Right lobe of liver (tissue), 6 donors: ENCODE results near the gene ONECUT2. TPM values are rescaled to one million over a fixed set of nuclear protein-coding genes. Genes with fewer than 3 reads are reported as not detected.
A peak's percentile ranks its signal among the peaks of the same experiment; 100 is the strongest.
"Not testable (repeated sequence)": the region's sequence is repeated elsewhere in the genome, so short reads cannot be mapped to it uniquely, and the experiment has no call there.

ENCODE experiments used
- ATAC-seq, 4 donors: fragments of 200-7000 bp; cut with Tn5 transposase; one replicate each; pipeline ENCODE4 v1.9.1; 2020; ENCODE audit warnings: mild to moderate bottlenecking in 4 of 4, moderate library complexity in 4 of 4
- DNase-seq, 3 donors: peaks; one replicate each; pipeline ENCODE4 v3.0.0-alpha.2; 2020
- H3K27ac ChIP-seq, 3 donors: fragments of 200-600 bp; one replicate each; pipeline ENCODE4 v1.8.0; 2022
- H3K27me3 ChIP-seq, 2 donors: fragments of 200-600 bp; one replicate each; pipeline ENCODE4 v1.8.0; 2022
- H3K36me3 ChIP-seq, 4 donors: fragments of 200-600 bp; sonication (generic) in 1 of 4; one replicate each; pipeline versions ENCODE4 v1.5.1 to v1.8.0; 2017 to 2022; ENCODE audit warnings: control low read depth in 1 of 4
- H3K4me1 ChIP-seq, 4 donors: fragments of 200-600 bp; sonication (generic) in 1 of 4; one replicate each; pipeline versions ENCODE4 v1.5.1 to v1.8.0; 2017 to 2022; ENCODE audit warnings: control low read depth in 1 of 4
- H3K4me3 ChIP-seq, 3 donors: fragments of 200-600 bp; one replicate each; pipeline ENCODE4 v1.8.0; 2022
- H3K9me3 ChIP-seq, 4 donors: fragments of 200-600 bp; sonication (generic) in 1 of 4; one replicate each; pipeline versions ENCODE4 v1.5.1 to v1.8.0; 2017 to 2022; ENCODE audit warnings: control low read depth in 1 of 4
- POLR2A ChIP-seq: fragments of 450-650 bp; IDR thresholded peaks from one replicate; pipeline ENCODE4 v1.6.1; 2017; ENCODE audit warnings: antibody characterized with exemption, mild to moderate bottlenecking
- whole genome bisulfite sequencing: methylation state at CpG from one replicate; pipeline ENCODE4 v1.1.6; 2018; ENCODE audit warnings: low coverage, low lambda C conversion rate; ENCODE audit not compliant: insufficient coverage; ENCODE audit errors: missing lambda C conversion rate; 5-methylcytosine and 5-hydroxymethylcytosine counted together
- intact Hi-C, 2 donors: fragments of 100-400 bp; cut with DNase I; formaldehyde crosslinking; loops; one replicate each; pipeline versions ENCODE4 v1.11.2 to v1.14.1; 2022
- long read RNA-seq: library from polyadenylated mRNA; unstranded; transcript quantifications from one replicate; pipeline ENCODE4 v2.0.0, GENCODE V29; 2019
- total RNA-seq, 6 experiments: library from RNA; depleted of rRNA in 2 of 6; stranded (reverse); fragments of >200 nt in 2 of 6; fragmentation: NEBNext Ultra II Directional in 3 of 6; extraction: Animal tissue kit (Norgen Biotek cat#: 25700) in 3 of 6; gene quantifications; one replicate each; pipeline versions ENCODE4 v1.1.0 to v1.2.4, GENCODE V29; 2016 to 2023
- TF ChIP-seq, protein P1 (sequence below), 4 donors: fragments of 200-600 bp in 3 of 4; fragments of 450-650 bp in 1 of 4; IDR thresholded peaks; one replicate each; pipeline versions ENCODE4 v1.5.1 to v1.8.0; 2016 to 2022; ENCODE audit warnings: antibody characterized with exemption in 4 of 4, mild to moderate bottlenecking in 2 of 4
- donor health status: DM: no; HTN: yes; CAD: no.
- donor health status: DM: no; HTN: no; CAD: no.
- donor health status: DM: no; HTN: no; CAD: no.
- donor health status: DM: no; HTN: yes; CAD: no.
- donor health status: DM: no; HTN: yes; CAD: no.

ONECUT2 gene
- 10 to 100 TPM in 4 of 6 experiments, 1 to 10 TPM in 2; 7.7 to 25.8 (median 14.2) TPM for total RNA-seq
- long read RNA-seq, full-length matches to known transcripts, result 1 of 8 reads
- long read RNA-seq, partial matches to known transcripts, result 0 of 8 reads
- long read RNA-seq, other reads (novel, unspliced or antisense), result 7 of 8 reads

DNA sequence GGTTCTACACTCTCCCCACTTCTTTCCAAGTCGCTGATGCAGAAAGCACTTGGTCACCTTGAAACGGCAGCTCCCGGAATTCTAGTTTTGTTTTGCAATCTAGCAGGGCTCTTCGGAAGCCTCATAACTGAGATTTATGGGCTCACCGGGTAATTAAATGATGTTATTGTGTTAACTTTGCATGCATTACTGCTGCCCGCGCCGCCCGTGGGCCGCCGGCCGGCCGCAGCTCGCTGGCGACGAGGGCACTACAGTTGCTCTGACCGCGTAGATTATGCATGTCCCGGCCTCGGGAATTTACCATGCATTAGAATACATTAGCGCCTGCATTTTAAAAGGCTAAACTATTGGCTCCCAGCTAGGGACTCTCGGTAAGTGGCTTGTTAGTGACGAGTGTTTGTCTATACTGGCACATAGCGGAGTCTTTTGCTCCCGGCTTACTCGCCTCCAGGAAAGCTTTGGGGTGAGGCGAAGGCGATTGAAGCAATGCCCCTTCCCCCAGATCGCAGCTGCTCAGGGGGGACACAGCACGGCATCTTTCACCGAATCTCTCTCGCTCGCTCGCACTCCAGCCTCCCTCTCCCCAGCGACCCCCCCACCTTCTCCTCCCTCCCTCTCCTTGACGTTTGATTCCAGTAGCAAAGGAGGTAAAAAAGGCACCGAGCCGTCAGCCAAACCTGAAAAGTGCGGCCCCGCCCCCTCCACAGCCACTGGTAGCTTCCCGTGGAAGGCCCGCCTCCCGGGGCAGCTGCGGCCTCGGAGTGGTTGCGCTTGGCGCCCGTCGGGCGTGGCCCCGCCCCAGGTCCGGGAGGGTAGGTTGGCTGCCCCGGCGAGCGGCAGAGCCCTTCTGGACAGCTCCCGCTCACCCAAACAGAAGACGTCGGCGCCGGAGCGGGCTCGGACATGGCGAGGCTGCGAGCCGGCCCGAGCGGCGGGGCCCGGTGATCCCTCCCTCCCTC, at the start of gene ONECUT2:
Gene ONECUT2, plus strand, starts transcription at position 839 of the 959 bp plus-strand sequence. CDS start 343 bp downstream, outside the sequence.
- H3K4me1 ChIP-seq, result peaks cover 0 to 11% (median 0%) of the 10 kb centered on the region in 4 donors
- no peaks in the 10 kb centered on the region for H3K27me3 ChIP-seq
- TF ChIP-seq POLR2A, result peak; percentile 84
- TF ChIP-seq, protein P1, sequence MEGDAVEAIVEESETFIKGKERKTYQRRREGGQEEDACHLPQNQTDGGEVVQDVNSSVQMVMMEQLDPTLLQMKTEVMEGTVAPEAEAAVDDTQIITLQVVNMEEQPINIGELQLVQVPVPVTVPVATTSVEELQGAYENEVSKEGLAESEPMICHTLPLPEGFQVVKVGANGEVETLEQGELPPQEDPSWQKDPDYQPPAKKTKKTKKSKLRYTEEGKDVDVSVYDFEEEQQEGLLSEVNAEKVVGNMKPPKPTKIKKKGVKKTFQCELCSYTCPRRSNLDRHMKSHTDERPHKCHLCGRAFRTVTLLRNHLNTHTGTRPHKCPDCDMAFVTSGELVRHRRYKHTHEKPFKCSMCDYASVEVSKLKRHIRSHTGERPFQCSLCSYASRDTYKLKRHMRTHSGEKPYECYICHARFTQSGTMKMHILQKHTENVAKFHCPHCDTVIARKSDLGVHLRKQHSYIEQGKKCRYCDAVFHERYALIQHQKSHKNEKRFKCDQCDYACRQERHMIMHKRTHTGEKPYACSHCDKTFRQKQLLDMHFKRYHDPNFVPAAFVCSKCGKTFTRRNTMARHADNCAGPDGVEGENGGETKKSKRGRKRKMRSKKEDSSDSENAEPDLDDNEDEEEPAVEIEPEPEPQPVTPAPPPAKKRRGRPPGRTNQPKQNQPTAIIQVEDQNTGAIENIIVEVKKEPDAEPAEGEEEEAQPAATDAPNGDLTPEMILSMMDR (IDR thresholded peaks at IDR 0.05), result no peak
- ATAC-seq (peak; percentile 83 to 96 (median 86)), DNase-seq (peak; percentile 98 to 99 (median 99))
- peak within 1 kb of the TSS; percentile 55 to 79 (median 64) for H3K4me3 ChIP-seq
- H3K27ac ChIP-seq, result peak within 1 kb of the TSS; percentile 12 to 87 (median 60)
- H3K36me3 ChIP-seq, result no peaks in the 10 kb centered on the region
- 1% methylated on average over 36 of the region's 69 CpGs for WGBS
- intact Hi-C loops, result no loop called here
- H3K9me3 ChIP-seq, result no peaks in the 10 kb centered on the region

DNA sequence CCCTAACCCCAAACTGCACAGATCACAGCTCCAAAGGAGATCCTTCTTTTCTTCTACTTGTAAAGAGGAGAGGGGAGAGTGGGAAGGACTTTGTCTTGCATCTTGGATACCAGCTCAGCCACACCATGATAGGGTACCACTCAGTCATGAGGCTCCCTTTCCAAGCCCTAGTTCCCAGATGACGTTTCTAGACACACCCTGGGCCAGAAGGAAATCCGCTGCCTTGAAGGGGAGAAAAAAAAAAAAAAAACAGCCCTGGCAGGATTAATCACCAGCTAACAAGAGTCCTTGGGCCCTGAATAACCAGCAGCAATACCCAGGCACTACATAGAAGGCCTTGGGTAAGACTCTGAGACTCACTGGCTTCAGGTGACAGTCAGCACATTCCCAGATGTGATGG, 45.9 kb upstream of the ONECUT2 start:
- intact Hi-C loops, result no loop called here
- peaks cover 0 to 4% (median 0%) of the 10 kb centered on the region in 4 donors for H3K4me1 ChIP-seq
- DNase-seq (no peak), ATAC-seq (no peak)
- 53% methylated on average over 2 of the region's 2 CpGs for WGBS
- no peak overlapping the region for H3K27ac ChIP-seq
- no peaks in the 10 kb centered on the region for H3K36me3 ChIP-seq
- no peaks in the 10 kb centered on the region for H3K27me3 ChIP-seq
- no peak overlapping the region for H3K4me3 ChIP-seq
- no peaks in the 10 kb centered on the region for H3K9me3 ChIP-seq
- TF ChIP-seq, protein P1 (IDR thresholded peaks at IDR 0.05), result no peak
- no peak for TF ChIP-seq POLR2A

DNA sequence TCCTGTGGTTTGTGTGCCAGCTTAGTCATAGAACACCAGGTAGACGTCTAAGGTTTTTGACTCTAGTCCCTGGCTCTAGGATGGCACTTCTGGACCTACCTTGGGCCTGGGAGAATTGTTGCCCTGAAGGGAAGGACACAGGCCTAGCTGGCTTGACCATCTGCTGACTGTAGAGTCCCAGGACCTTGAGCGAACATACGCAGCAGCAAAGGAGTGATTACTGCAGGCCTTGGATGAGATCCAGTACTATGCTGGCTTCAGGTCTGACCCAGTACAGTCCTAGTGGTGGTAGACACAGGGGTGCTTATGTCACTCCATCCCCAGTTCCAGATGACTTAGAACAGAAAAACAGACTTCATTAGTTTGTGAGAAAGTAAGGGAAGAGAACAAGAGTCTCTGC, 45.1 kb upstream of the ONECUT2 start:
- intact Hi-C loops, result no loop called here
- Histone ChIP-seq H3K27ac (no peak overlapping the region), H3K9me3 (no peaks in the 10 kb centered on the region), H3K36me3 (no peaks in the 10 kb centered on the region), H3K4me1 (peaks cover 0 to 4% (median 0%) of the 10 kb centered on the region in 4 donors), H3K27me3 (no peaks in the 10 kb centered on the region), H3K4me3 (no peak overlapping the region)
- TF ChIP-seq, protein P1 (IDR thresholded peaks at IDR 0.05), result no peak
- no peak for TF ChIP-seq POLR2A
- ATAC-seq (peak; percentile 93 to 100 (median 98)), DNase-seq (peak in 2 of 3 donors; percentile 21 to 66)
- WGBS, result 8% methylated on average over 2 of the region's 3 CpGs

DNA sequence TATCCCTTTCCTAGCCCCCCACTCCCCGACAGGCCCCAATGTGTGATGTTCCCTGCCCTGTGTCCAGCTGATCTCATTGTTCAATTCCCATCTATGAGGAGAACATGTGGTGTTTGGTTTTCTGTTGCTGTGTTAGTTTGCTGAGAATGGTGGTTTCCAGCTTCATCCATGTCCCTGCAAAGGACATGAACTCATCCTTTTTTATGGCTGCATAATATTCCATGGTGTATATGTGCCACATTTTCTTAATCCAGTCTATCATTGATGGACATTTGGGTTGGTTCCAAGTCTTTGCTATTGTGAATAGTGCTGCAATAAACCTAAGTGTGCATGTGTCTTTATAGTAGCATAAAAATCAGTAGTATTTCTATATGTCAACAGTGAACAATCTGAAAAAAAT, 40.4 kb upstream of the ONECUT2 start:
- 88% methylated on average over 1 of the region's 1 CpG for WGBS
- H3K4me1 ChIP-seq, DNase-seq, ATAC-seq, H3K4me3 ChIP-seq, H3K36me3 ChIP-seq, H3K27ac ChIP-seq, H3K9me3 ChIP-seq, H3K27me3 ChIP-seq, intact Hi-C loops: not testable (repeated sequence)

DNA sequence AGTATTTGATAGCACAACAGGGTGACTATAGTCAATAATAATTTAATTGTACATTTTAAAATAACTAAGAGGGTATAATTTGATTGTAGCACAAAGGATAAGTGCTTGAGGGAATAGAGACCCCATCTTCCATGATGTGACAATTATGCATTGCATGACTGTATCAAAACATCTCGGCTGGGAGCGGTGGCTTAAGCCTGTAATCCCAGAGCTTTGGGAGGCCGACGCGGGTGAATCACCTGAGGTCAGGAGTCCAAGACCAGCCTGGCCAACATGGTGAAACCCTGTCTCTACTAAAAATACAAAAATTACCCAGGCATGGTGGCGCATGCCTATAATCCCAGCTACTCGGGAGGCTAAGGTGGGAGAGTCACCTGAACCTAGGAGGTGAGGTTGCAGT, 38.3 kb upstream of the ONECUT2 start:
- H3K36me3 ChIP-seq, DNase-seq, H3K9me3 ChIP-seq, H3K4me1 ChIP-seq, H3K27me3 ChIP-seq, H3K27ac ChIP-seq, H3K4me3 ChIP-seq, intact Hi-C loops, ATAC-seq: not testable (repeated sequence)
- WGBS, result 82% methylated on average over 2 of the region's 7 CpGs
